NCI-H82 (cell line): ENCODE results near the gene LGALS12.
"Not testable (repeated sequence)": the region's sequence is repeated elsewhere in the genome, so short reads cannot be mapped to it uniquely, and the experiment has no call there.

Experiments used
- DNase-seq: peaks from one replicate; lab custom pipeline; 2025; lab: John Stamatoyannopoulos, UW

Gene LGALS12

GRCh38 chr11:63504933-63505586, 824 bp upstream of the LGALS12 start:
- DNase-seq: no peak

GRCh38 chr11:63506876-63507275, 992 bp downstream of the LGALS12 start:
- DNase-seq: no peak

- no peak for DNase-seq
Measured at GRCh38 chr11:63507511-63507910, 1.6 kb downstream of the LGALS12 start.

- DNase-seq: peak; percentile 32
Measured at GRCh38 chr11:63508009-63508408, 2.1 kb downstream of the LGALS12 start.

GRCh38 chr11:63508745-63509144, 2.9 kb downstream of the LGALS12 start:
- no peak for DNase-seq

- DNase-seq: no peak
Measured at GRCh38 chr11:63510360-63511047, 4.6 kb downstream of the LGALS12 start.

- no peak for DNase-seq
Measured at GRCh38 chr11:63511048-63511748, 5.3 kb downstream of the LGALS12 start.

GRCh38 chr11:63512816-63513215, 6.9 kb downstream of the LGALS12 start:
- no peak for DNase-seq

GRCh38 chr11:63516109-63516508, 10.2 kb downstream of the LGALS12 start:
- DNase-seq: no peak

- DNase-seq: no peak
Measured at GRCh38 chr11:63517156-63517555, 11.3 kb downstream of the LGALS12 start.

GRCh38 chr11:63518548-63518947, 12.7 kb downstream of the LGALS12 start:
- DNase-seq: no peak

- no peak for DNase-seq
Measured at GRCh38 chr11:63520606-63521170, 14.8 kb downstream of the LGALS12 start.

GRCh38 chr11:63521896-63522295, 16.0 kb downstream of the LGALS12 start:
- no peak for DNase-seq

- no peak for DNase-seq
Measured at GRCh38 chr11:63523151-63523550, 17.3 kb downstream of the LGALS12 start.

- no peak for DNase-seq
Measured at GRCh38 chr11:63527667-63528066, 21.8 kb downstream of the LGALS12 start.

GRCh38 chr11:63528156-63528555, 22.3 kb downstream of the LGALS12 start:
- not testable (repeated sequence) for DNase-seq

GRCh38 chr11:63528729-63529278, 22.9 kb downstream of the LGALS12 start:
- DNase-seq: not testable (repeated sequence)

GRCh38 chr11:63529373-63529772, 23.5 kb downstream of the LGALS12 start:
- DNase-seq: not testable (repeated sequence)

GRCh38 chr11:63530021-63530420, 24.1 kb downstream of the LGALS12 start:
- no peak for DNase-seq

GRCh38 chr11:63531074-63531792, 25.3 kb downstream of the LGALS12 start:
- DNase-seq: not testable (repeated sequence)

GRCh38 chr11:63532117-63532516, 26.2 kb downstream of the LGALS12 start:
- no peak for DNase-seq
